Measurements from ENCODE around the gene HADHB.
"Not testable (repeated sequence)": the region's sequence is repeated elsewhere in the genome, so short reads cannot be mapped to it uniquely, and the experiment has no call there.

HADHB gene

DNA sequence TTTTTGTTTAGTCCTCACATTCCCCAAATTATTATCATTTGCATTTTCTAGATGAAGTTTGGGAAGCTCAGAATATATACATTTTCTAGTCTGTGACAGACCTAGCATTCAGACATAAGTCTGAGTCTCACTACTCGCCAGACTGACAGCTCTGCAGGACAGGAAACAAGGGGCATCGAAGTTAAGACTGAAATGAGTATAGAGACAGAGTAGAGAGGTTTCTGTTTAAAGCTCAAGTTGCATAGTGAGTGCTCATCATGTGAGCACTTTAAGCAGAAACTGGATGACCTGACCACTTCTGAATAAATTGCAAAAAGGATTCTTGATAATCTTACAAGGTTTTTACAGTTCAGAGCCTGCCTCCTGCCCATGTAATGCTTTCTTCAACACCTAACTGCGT is 1.1 kb downstream of the HADHB start:
- DNase-seq = peak; percentile 20

DNA sequence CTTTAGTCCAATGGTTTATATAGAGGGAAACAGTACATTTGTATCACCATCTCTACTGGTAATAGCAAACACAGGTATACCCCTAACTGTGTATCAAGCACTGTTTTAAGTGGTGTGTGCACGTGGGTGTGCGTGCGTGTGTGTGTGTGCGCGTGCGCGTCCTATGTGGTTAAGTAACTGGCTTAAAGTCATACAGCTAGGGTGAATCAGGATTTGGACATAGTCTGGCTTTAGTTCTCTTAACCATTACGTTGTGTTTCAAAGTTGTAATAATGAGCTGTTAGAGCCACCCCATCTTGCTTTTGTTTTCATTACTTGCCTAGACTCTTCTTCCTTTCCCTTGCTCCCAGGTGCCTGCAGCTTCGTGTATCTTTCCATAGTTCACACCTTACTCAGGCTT is 2.1 kb downstream of the HADHB start:
- peak; percentile 25 for DNase-seq

DNA sequence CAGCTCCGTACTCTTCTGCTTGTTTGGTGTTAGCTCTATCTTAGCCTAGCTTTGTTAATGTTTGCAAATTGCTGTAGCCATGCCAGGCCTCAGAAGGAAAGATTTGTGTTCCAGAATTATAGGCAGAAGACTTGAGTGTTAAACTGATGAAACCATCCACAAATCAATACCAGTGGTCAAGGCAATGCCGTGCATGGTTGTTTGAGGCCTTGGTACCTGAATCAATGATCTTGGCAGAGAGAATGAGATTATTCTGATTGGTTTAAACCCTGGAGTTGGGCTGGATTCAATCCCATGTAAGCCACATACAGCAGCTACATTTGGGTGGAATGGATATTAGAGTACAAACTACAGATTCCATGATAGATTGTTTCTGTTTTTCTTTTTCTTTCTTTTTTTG is 4.9 kb downstream of the HADHB start:
- no peak for DNase-seq

DNA sequence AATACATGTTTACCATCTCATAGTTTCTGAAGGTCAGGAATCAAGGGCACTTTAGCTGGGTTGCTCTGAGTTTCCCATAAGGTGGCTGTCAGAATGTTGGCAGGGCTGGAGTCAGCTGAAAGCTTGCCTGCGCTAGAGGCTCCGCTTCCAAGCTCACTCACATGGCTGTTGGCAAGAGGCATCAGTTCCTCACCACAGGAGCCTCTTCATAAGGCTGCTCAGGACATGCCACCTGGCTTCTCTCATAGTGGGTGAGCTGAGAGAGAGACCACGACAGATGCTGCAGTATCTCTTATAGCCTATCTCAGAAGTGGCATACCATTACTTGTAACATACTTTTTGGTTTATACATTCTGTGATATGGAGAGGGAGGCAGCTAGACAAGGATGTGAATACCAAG is 7.2 kb downstream of the HADHB start:
- no peak for DNase-seq

DNA sequence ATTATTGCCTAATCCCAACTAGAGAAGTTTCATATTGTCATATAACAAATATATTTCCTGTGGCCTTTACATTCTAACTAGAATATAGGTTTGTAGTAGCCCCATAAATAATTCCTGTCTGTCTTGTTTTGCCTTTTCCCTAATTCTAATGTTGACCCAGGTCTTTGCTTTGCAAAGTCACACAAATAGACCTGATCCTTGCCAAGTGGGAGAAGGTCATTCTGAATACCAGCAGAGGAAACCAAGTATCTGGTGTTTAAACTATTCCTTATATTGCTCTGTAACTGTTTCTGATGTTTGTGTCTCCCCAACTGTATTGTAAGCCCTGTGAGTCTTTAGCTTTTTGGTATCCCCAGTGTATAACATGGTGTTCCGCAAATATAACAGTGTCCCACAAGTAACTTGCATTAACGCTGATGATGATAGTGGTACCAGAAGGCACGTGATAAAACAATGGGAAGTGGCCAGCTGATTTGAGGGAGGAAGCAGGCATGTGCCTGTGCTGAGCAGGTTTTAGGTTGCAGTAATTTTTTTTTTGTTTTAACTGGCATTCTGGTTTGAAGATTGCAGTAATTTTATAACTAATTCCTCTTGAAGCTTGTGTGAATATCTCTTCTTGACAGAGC is 11.1 kb downstream of the HADHB start:
- no peak for DNase-seq

DNA sequence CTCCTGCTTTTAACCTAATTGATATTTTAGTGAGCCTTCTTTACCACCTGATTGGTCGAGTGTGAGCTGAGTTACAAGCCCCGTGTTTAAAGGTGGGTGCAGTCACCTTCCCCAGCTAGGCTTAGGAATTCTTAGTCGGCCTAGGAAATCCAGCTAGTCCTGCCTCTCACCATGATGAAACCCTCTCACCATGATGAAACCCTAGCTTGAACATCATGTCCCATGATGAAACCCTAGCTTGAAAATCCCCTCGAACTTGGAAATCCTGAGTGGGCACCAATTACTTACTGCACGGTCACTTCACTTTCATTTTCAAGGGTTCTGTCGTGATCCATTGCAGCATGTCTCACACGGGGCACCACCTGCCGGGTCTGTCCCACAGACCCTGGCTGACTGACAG is 14.1 kb downstream of the HADHB start:
- DNase-seq = not testable (repeated sequence)

DNA sequence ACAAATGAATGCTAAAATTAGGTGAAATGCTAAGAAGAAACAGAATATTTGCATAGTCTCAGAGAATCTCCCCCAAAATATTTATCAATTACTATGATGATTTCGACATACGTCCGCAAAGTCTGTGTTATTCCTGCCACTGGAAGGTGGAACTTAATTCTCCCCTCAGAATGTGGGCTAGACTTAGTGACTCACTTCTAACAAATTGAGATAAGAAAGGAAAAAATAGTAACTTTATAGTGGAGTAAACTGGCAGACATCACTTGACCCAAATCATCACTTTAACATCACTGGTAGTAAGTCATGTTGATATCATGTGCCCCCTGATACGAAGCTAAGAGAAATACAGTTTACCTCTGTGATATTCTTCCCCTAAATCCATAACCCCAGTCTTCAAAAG is 23.5 kb downstream of the HADHB start:
- DNase-seq = no peak

DNA sequence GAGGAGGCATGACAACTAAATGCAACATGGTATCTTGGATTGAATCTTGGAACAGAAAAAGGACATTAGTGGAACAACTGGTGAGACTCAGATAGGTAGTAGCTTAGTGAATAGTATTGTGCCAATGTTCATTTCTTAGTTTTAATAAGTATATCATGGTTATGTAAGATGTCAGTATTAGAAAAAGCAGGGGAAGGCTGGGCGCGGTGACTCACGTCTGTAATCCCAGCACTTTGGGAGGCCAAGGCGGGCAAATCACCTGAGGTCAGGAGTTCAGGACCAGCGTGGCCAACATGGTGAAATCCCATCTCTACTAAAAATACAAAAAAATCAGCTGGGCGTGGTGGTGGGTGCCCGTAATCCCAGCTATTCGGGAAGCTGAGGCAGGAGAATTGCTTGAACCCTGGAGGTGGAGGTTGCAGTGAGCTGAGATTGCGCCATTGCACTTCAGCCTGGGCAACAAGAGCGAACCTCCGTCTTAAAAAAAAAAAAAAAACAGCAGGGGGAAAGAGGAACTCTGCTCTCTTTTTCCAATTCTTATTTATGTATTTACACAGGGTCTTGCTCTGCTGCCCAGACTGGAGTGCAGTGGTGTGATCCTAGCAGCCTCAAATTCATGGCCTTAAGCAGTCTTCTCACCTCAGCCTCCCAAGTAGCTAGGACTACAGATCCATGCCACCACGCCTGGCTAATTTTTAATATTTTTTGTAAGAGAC is 24.1 kb downstream of the HADHB start:
- DNase-seq = not testable (repeated sequence)

DNA sequence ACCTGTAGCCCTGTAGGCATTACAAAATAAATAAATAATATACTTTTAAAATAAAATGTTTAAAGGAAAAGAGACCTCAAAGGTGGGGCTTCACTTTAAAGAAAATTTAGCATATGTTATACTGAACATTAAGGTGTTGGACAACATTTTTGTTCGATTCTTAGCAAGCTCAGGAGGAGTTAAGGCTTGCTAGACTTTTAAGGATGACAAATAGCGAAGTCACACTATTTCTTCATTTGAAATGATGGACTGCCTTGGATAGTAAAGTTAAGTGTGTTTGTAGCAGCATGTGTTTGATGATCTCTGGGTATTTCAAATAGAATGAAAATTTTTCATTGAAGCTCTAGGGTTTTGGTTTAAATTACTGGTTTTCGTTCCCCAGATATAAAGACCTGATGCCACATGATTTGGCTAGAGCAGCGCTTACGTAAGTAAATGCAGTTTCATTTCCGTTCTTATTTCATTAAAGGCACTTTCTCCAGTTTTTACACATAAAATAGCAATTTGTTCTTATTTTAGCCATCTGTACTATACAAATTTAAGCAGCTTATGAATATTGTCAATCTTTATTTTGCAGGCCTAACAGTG is 24.9 kb downstream of the HADHB start:
- DNase-seq = peak; percentile 5

DNA sequence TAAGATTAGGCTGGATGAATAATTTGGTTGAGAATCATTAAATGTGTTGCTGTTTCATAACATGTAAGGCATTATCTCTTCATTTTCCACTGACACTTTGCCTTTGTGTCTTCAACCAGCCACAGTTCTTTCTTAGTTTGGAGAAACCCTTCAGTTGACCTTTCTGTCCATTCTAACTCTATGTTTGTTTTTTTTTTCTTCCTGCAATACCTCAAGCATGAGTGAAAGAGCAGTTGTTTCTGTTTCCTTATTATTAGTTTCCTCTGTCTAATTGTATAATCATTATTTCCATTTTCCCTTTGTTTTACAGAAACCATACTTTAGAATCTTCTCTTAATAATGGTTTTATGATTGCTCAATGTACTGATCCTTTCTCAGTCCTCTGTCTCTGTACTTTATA is 25.6 kb downstream of the HADHB start:
- no peak for DNase-seq

DNA sequence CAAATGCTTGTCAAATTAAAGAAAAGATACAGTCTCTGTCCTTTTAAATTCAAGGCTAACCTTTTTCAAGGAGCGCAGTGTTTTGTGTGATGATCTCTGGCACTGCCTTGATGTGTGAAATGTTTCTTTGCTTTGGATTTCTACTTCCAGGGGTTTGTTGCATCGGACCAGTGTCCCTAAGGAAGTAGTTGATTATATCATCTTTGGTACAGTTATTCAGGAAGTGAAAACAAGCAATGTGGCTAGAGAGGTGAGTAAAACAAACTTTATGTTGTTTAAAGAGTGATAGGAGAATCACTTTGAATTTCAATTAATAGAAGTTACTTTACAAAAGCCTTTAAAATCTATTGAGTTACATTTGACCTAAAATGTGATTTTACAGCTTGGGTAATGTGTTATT is 28.8 kb downstream of the HADHB start:
- no peak for DNase-seq

DNA sequence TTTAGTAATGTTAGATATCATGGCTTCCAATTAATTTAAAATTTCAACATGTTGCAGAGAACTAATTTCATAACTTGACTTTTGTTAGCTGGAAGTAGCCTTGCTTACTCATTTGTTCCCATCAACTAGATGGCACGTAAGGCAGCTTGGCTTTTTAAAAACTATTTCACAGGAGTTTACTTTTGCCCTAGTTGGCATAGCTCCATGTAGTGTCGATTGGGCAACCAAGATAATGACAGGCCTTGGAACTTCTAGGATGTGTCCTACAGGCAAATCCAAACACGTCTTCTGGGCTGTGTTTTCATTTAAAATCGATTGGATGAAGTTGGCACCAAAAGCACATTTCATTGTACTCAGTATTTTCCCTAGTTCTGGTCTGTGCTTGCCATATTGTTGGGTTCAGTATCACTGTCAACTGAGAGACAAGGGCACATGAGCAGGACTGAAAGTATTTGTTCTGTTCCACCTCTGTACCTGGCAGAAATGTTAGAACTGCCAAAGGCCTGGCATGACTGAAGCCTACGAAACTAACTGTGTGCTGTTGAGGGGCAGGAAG is 29.4 kb downstream of the HADHB start:
- no peak for DNase-seq

DNA sequence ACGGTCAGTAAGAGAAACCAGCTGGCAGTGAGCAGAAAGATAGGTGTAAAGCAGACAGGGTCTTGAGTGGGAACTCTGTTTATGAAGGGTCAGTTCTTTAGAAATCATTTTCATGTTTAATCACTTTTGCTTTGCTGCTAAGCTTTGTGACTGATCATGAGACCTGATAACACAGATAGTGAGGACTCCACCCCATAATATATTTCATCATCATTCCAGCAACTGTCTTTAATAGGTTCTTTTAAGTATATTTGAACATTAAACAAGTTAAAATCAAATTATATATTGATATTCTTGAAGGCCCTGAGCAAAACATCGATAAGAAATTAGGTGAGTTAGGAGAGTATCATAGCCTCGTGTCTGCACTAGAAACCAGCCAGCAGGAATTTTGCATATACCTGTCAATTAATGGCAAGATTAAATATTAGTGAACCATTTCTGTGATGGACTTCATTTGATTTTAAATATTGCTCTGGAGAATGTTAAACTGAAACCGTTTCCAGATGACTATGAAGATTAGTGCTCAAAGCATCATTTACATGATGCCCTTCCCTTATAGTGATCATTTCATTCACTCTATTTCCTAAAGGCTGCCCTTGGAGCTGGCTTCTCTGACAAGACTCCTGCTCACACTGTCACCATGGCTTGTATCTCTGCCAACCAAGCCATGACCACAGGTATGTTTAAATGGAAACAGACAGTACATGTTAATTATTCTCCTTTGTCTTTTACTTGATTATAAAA is 31.9 kb downstream of the HADHB start:
- DNase-seq = no peak

DNA sequence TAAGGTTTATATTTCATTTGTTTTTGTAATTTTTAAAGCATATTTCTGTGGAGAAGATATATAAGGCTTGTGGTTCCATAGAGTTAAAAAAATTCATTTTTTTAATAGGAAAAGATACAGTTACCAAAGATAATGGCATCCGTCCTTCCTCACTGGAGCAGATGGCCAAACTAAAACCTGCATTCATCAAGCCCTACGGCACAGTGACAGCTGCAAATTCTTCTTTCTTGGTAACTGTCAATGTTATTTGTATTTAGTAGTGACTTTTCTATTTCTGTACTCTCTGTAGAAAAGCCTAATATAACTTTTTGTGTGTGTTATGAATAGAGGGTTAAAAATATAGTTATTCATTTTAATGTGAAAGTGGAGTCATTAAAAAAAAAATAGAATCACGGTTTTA is 35.1 kb downstream of the HADHB start:
- no peak for DNase-seq

DNA sequence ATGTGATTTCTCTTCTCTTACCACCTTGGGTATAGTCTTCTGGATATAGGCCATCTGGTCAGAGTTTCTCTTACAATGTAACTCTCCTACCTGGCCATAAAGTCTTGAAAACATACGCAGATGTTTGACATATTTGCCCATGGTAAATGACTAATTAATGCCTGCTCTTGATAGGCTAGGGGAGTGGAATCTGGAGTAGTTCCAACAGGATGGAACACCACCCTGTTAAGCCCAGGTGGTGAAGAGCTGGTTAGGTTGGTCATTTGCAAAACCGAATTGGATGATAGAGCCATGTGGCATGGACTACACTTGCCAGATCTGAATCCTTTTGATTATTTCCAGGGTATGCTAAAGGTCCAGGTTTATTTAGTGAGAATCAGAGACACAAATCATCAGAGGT is 36.5 kb downstream of the HADHB start:
- DNase-seq = no peak

DNA sequence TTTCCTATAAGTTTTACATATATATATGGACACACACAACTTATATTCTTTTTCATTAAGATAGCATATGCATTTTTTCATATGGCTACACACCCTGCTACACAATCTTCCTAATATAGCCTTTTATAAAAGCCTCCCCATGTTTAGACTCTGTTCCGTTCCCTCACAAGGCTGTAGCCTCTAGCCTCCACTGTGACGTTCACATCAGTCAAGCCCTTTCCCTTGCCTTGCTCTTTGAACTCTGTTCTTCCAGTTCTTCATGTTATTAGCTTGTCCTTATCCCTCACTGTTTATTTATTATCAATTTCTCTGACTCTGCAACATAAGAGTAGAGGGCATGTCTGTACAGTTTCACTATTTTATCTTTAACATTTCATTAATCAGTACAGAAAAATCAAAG is 38.9 kb downstream of the HADHB start:
- no peak for DNase-seq

DNA sequence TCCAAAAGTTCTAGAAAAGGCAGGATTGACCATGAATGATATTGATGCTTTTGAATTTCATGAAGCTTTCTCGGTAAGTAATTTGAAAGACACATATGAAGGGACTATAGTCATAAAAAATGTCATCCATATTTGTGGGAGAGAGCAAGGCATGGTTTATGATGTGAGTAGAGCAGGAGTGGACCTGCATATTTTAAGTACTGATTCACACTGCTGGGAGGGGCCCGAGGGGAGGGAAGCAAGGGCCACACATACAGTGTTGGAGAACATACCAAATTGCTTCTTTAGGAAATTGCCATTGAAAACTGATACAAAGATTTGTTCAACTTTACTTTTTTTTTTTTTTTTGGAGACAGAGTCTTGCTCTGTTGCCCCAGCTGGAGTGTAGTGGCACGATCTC is 39.4 kb downstream of the HADHB start:
- no peak for DNase-seq

DNA sequence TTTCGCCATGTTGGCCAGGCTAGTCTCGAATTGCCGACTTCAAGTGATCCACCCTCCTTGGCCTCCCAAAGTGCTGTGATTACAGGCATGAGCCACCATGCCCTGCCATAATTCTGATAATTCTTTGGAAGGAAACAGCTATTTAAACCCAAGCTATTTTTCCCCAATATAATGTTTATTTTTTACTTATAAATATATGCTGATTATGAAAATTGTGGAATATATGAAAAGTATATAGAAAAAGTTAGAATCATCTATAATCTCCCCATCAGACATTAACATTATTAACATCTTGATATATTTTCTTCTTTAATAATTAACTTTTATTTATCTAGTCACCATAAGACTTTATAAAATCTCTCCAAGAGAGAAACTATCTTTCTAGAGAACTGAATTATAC is 41.2 kb downstream of the HADHB start:
- DNase-seq = no peak

DNA sequence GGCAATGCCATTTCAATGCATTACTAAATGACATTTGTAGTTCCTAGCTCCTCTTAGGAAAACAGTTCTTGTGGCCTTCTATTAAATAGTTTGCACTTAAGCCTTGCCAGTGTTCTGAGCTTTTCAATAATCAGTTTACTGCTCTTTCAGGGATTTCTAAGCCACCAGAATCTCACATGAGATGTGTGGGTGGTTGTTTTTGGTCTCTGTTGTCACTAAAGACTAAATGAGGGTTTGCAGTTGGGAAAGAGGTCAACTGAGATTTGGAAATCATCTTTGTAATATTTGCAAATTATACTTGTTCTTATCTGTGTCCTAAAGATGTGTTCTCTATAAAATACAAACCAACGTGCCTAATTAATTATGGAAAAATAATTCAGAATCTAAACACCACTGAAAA is 45.3 kb downstream of the HADHB start:
- DNase-seq = no peak

DNA sequence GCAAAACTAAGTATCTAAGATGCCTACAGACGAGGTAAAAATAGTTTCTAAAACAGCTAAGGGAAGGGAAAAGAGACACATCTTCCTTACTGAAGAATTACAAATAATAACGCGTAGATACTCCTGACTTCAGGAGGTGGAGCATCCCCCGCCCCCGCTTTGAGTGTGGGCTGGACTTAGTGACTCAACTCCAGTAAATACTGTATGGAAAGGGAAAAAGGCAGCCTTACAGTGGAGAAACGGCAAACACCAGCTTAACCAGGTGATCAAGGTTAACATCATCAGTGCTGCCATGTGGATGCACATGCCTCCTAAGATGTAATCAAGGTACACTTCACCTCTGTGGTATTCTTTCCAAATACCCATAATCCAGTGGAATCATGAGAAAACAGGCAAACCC is 47.9 kb downstream of the HADHB start:
- DNase-seq = no peak

DNA sequence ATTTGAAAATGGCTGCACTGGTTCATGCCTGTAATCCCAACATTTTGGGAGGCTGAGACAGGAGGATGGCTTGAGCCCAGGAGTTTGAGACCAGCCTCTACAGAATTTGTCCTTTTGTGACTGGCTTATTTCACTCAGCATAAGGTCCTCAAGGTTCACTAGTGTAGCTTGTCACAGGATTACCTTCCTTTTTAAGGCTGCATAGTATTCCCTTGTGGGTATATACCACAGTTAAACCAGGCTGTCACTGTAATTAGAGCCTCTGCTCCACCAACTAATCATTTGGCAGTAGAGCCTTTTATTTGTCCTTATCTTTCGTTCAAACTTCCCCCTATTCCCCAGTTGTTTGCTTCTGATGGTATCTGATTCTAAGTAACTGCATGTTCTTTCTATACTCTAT is 50.8 kb downstream of the HADHB start:
- DNase-seq = no peak

DNA sequence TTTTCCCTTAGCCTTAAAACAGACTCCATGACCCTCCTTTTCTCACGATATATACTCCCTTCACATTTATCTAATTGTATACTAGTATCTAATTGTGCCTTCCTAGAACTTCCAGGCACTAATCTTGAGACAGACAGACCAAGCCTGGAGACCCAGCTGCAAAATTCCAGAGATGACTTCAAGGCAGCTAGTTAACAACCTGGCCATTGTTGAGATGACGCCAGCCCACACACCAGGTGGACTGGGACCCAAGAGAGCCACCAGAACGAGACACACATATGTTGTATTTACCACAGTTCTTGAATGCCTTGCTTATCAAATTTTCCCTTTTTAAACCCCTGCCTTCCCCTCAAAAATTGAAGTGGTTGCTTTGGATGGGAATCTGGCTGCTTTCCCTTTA is 52.3 kb downstream of the HADHB start:
- DNase-seq = no peak

DNA sequence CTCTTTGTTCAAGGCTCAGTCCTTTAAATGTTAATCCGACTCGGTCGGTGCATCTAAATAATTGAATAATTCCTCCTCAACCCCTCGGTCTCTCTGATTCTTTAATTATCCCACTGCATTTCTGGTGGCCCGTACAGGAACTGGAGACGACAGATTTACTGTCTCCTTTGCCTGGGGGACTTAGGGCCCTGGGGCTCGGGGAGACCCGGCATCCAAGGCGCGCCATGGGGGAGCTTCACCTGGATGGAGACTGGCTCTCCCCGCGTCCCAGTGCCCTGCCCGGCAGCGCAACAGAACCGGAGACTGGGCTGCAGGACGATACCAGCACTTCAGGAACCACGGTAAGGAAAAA is 53.5 kb downstream of the HADHB start:
- no peak for DNase-seq
